Natural killer cell (primary cell): ENCODE data around the gene NDUFC1. TPM values are rescaled to one million over a fixed set of nuclear protein-coding genes. Genes with fewer than 3 reads are reported as not detected.

Source experiments
- ATAC-seq, 3 donors: fragments of 150-1000 bp in 2 of 3; fragments of 200-7000 bp in 1 of 3; cut with Tn5 transposase; 1 replicate in 1 of 3; 2 replicates in 2 of 3; pipeline ENCODE4 v1.10.0; 2021; ENCODE audit warnings: mild to moderate bottlenecking in 2 of 3, moderate library complexity in 2 of 3
- DNase-seq, 2 donors: peaks; one replicate each; pipeline versions ENCODE4 v3.0.0 to v3.0.0-alpha.2; 2013 to 2021; ENCODE audit warnings: mixed read lengths in 1 of 2
- H3K27ac ChIP-seq: one replicate; pipeline ENCODE4 v1.5.1; 2013; ENCODE audit warnings: mild to moderate bottlenecking, low read length
- H3K27me3 ChIP-seq: one replicate; pipeline ENCODE4 v1.6.1; 2013; ENCODE audit warnings: low read length; ENCODE audit not compliant: control insufficient read depth, insufficient read depth
- H3K36me3 ChIP-seq: one replicate; pipeline ENCODE4 v1.6.1; 2013; ENCODE audit warnings: low read length; ENCODE audit not compliant: control insufficient read depth, insufficient read depth
- H3K4me1 ChIP-seq: one replicate; pipeline ENCODE4 v1.6.1; 2013; ENCODE audit warnings: low read length; ENCODE audit not compliant: control insufficient read depth, insufficient read depth
- H3K4me3 ChIP-seq: one replicate; pipeline ENCODE4 v1.5.1; 2013; ENCODE audit warnings: low read length
- H3K9me3 ChIP-seq: one replicate; pipeline ENCODE4 v1.6.1; 2013; ENCODE audit warnings: low read length; ENCODE audit not compliant: control insufficient read depth, insufficient read depth
- H3K27ac Mint-ChIP-seq, 2 donors: one replicate each; pipeline ENCODE4 v1.8.0; 2022; ENCODE audit warnings: mild to moderate bottlenecking in 2 of 2, mixed read lengths in 2 of 2, moderate library complexity in 1 of 2
- H3K27me3 Mint-ChIP-seq, 2 donors: one replicate each; pipeline ENCODE4 v1.8.0; 2022; ENCODE audit warnings: low read depth in 2 of 2, mixed read lengths in 2 of 2
- H3K36me3 Mint-ChIP-seq: one replicate; pipeline ENCODE4 v1.8.0; 2022; ENCODE audit warnings: mixed read lengths
- H3K4me1 Mint-ChIP-seq, 2 donors: one replicate each; pipeline ENCODE4 v1.8.0; 2022; ENCODE audit warnings: mixed read lengths in 2 of 2
- H3K4me3 Mint-ChIP-seq: one replicate; pipeline ENCODE4 v1.8.0; 2022; ENCODE audit warnings: mild to moderate bottlenecking, moderate library complexity, mixed read lengths
- H3K9me3 Mint-ChIP-seq, 2 donors: one replicate each; pipeline ENCODE4 v1.8.0; 2022; ENCODE audit warnings: mixed read lengths in 2 of 2
- CTCF ChIP-seq: fragments of 200-600 bp; IDR thresholded peaks from one replicate; pipeline ENCODE4 v1.8.0; 2022; ENCODE audit warnings: antibody characterized with exemption
- WGBS: methylation state at CpG from one replicate; pipeline ENCODE4 v1.1.7; 2013; ENCODE audit warnings: missing lambda C conversion rate; ENCODE audit not compliant: insufficient coverage; 5-methylcytosine and 5-hydroxymethylcytosine counted together
- intact Hi-C: fragments of 100-400 bp; cut with micrococcal nuclease; formaldehyde crosslinking; loops from one replicate; pipeline ENCODE4 v1.14.2; 2022
- total RNA-seq, 4 donors: library from RNA; stranded (reverse); fragments of 120-200 nt in 1 of 4; gene quantifications; one replicate each; pipeline versions ENCODE4 v1.2.3 to v1.2.4, GENCODE V29; 2013 to 2022

NDUFC1 gene
- total RNA-seq, 3 donors from 2014 or later (not counting 1 experiment from before 2014, with no cell fraction given) = 14.0 to 15.8 (median 14.3) TPM

GRCh38 chr4:139266583-139267257 lies 35.6 kb downstream of the NDUFC1 start:
- Mint-ChIP-seq H3K27ac (peak overlapping the region; percentile 92 to 95), H3K27me3 (no peaks in the 10 kb centered on the region), H3K4me3 (peak overlapping the region; percentile 91), H3K9me3 (no peaks in the 10 kb centered on the region), H3K36me3 (no peaks in the 10 kb centered on the region), H3K4me1 (peaks cover 18 to 22% of the 10 kb centered on the region in 2 donors)
- H3K9me3 ChIP-seq = no peaks in the 10 kb centered on the region
- DNase-seq = peak; percentile 66 to 85
- H3K4me1 ChIP-seq = peaks cover 7% of the 10 kb centered on the region
- 4% methylated on average over 13 of the region's 14 CpGs for WGBS
- ATAC-seq = peak; percentile 93 to 99 (median 95)
- no peaks in the 10 kb centered on the region for H3K27me3 ChIP-seq
- H3K36me3 ChIP-seq = no peaks in the 10 kb centered on the region
- peak overlapping the region; percentile 39 for H3K4me3 ChIP-seq
- no peak for TF ChIP-seq CTCF
- intact Hi-C loops = loop anchor here (1.0 to 2.0 kb wide), 2 partner anchors 34 to 88 kb away; partner anchors contain the start of gene NAA15
- H3K27ac ChIP-seq = peak overlapping the region; percentile 87

GRCh38 chr4:139266208-139266582 lies 36.1 kb downstream of the NDUFC1 start:
- DNase-seq (no peak), ATAC-seq (peak in 1 of 3 donors; percentile 4)
- Mint-ChIP-seq H3K36me3 (no peaks in the 10 kb centered on the region), H3K27ac (peak overlapping the region; percentile 92 to 95), H3K4me3 (peak overlapping the region; percentile 91), H3K4me1 (peaks cover 18 to 22% of the 10 kb centered on the region in 2 donors), H3K9me3 (no peaks in the 10 kb centered on the region), H3K27me3 (no peaks in the 10 kb centered on the region)
- H3K9me3 ChIP-seq = no peaks in the 10 kb centered on the region
- no peaks in the 10 kb centered on the region for H3K36me3 ChIP-seq
- H3K27me3 ChIP-seq = no peaks in the 10 kb centered on the region
- H3K4me1 ChIP-seq = peaks cover 7% of the 10 kb centered on the region
- intact Hi-C loops = loop anchor here (1.0 to 2.0 kb wide), 2 partner anchors 35 to 88 kb away; partner anchors contain the start of gene NAA15
- WGBS = 0% methylated on average over 1 of the region's 1 CpG
- peak overlapping the region; percentile 39 for H3K4me3 ChIP-seq
- TF ChIP-seq CTCF = no peak
- H3K27ac ChIP-seq = peak overlapping the region; percentile 87

GRCh38 chr4:139265654-139266053 lies 36.6 kb downstream of the NDUFC1 start:
- H3K36me3 ChIP-seq = no peaks in the 10 kb centered on the region
- H3K27ac ChIP-seq = no peak overlapping the region
- Mint-ChIP-seq H3K27me3 (no peaks in the 10 kb centered on the region), H3K9me3 (no peaks in the 10 kb centered on the region), H3K4me1 (peaks cover 18 to 22% of the 10 kb centered on the region in 2 donors), H3K27ac (peak overlapping the region in 1 of 2 donors; percentile 95), H3K36me3 (no peaks in the 10 kb centered on the region), H3K4me3 (peak overlapping the region; percentile 91)
- DNase-seq (no peak), ATAC-seq (no peak)
- no peak for TF ChIP-seq CTCF
- no peak overlapping the region for H3K4me3 ChIP-seq
- 50% methylated on average over 2 of the region's 3 CpGs for WGBS
- peaks cover 7% of the 10 kb centered on the region for H3K4me1 ChIP-seq
- H3K27me3 ChIP-seq = no peaks in the 10 kb centered on the region
- intact Hi-C loops = loop anchor here (1.0 to 2.0 kb wide), 2 partner anchors 35 to 87 kb away; partner anchors contain the start of gene NAA15
- H3K9me3 ChIP-seq = no peaks in the 10 kb centered on the region
